Nephron progenitor cell (in vitro differentiated cells): Measurements from ENCODE around the gene PDZD2.
"Not testable (repeated sequence)": the region's sequence is repeated elsewhere in the genome, so short reads cannot be mapped to it uniquely, and the experiment has no call there.

Source experiments
- DNase-seq: peaks from one replicate; pipeline ENCODE4 v3.0.0; 2021
- H3K27ac Mint-ChIP-seq: 2 replicates; pipeline ENCODE4 v1.8.0; 2021; ENCODE audit warnings: mild to moderate bottlenecking, moderate library complexity, mixed read lengths
- H3K27me3 Mint-ChIP-seq: 2 replicates; pipeline ENCODE4 v1.8.0; 2021; ENCODE audit warnings: mild to moderate bottlenecking, low read depth, mixed read lengths; ENCODE audit not compliant: poor library complexity
- H3K36me3 Mint-ChIP-seq: 2 replicates; pipeline ENCODE4 v1.8.0; 2021; ENCODE audit warnings: low read depth, mixed read lengths
- H3K4me1 Mint-ChIP-seq: 2 replicates; pipeline ENCODE4 v1.8.0; 2021; ENCODE audit warnings: mixed read lengths
- H3K4me3 Mint-ChIP-seq: 2 replicates; pipeline ENCODE4 v1.8.0; 2021; ENCODE audit warnings: mild to moderate bottlenecking, moderate library complexity, mixed read lengths
- H3K9me3 Mint-ChIP-seq: 2 replicates; pipeline ENCODE4 v1.8.0; 2021; ENCODE audit warnings: mild to moderate bottlenecking, moderate library complexity, mixed read lengths
- CTCF ChIP-seq: fragments of 200-600 bp; sonication (generic); IDR thresholded peaks from 2 replicates; pipeline ENCODE4 v1.5.0; 2021; ENCODE audit warnings: antibody characterized with exemption

Gene PDZD2

GRCh38 chr5:32072054-32072453, 433.1 kb downstream of the PDZD2 start:
- Mint-ChIP-seq H3K9me3 (peaks cover 7% of the 10 kb centered on the region), H3K4me1 (no peaks in the 10 kb centered on the region), H3K4me3 (no peak overlapping the region), H3K36me3 (peaks cover 17% of the 10 kb centered on the region), H3K27ac (no peak overlapping the region), H3K27me3 (peaks cover 4% of the 10 kb centered on the region)
- no peak for DNase-seq
- TF ChIP-seq CTCF, result no peak

- peaks cover 17% of the 10 kb centered on the region for H3K36me3 Mint-ChIP-seq
- no peak for TF ChIP-seq CTCF
- no peaks in the 10 kb centered on the region for H3K4me1 Mint-ChIP-seq
- peak; percentile 21 for DNase-seq
- H3K4me3 Mint-ChIP-seq, result no peak overlapping the region
- H3K27ac Mint-ChIP-seq, result no peak overlapping the region
- H3K27me3 Mint-ChIP-seq, result peaks cover 4% of the 10 kb centered on the region
- H3K9me3 Mint-ChIP-seq, result peaks cover 7% of the 10 kb centered on the region
Measured at GRCh38 chr5:32074401-32074800, 435.5 kb downstream of the PDZD2 start.

GRCh38 chr5:32076699-32077695, 438.1 kb downstream of the PDZD2 start:
- peak; percentile 76 for TF ChIP-seq CTCF
- DNase-seq, result peak; percentile 27
- H3K4me1 Mint-ChIP-seq, result no peaks in the 10 kb centered on the region
- peaks cover 14% of the 10 kb centered on the region for H3K36me3 Mint-ChIP-seq
- no peak overlapping the region for H3K4me3 Mint-ChIP-seq
- H3K27ac Mint-ChIP-seq, result peak overlapping the region; percentile 18
- no peaks in the 10 kb centered on the region for H3K27me3 Mint-ChIP-seq
- peaks cover 7% of the 10 kb centered on the region for H3K9me3 Mint-ChIP-seq

GRCh38 chr5:32078855-32079254, 439.9 kb downstream of the PDZD2 start:
- H3K27me3 Mint-ChIP-seq, H3K4me3 Mint-ChIP-seq, H3K36me3 Mint-ChIP-seq, H3K27ac Mint-ChIP-seq, H3K9me3 Mint-ChIP-seq, DNase-seq, H3K4me1 Mint-ChIP-seq: not testable (repeated sequence)

GRCh38 chr5:32080565-32080964, 441.6 kb downstream of the PDZD2 start:
- H3K4me1 Mint-ChIP-seq, H3K9me3 Mint-ChIP-seq, H3K27ac Mint-ChIP-seq, H3K36me3 Mint-ChIP-seq, DNase-seq, H3K4me3 Mint-ChIP-seq: not testable (repeated sequence)
- H3K27me3 Mint-ChIP-seq, result peaks cover 10% of the 10 kb centered on the region

- Mint-ChIP-seq H3K27me3 (peaks cover 10% of the 10 kb centered on the region), H3K4me3 (no peak overlapping the region), H3K9me3 (no peaks in the 10 kb centered on the region), H3K36me3 (peaks cover 13% of the 10 kb centered on the region), H3K4me1 (no peaks in the 10 kb centered on the region), H3K27ac (peak overlapping the region; percentile 29)
- no peak for DNase-seq
- TF ChIP-seq CTCF, result no peak
Measured at GRCh38 chr5:32082701-32083100, 443.8 kb downstream of the PDZD2 start.

- Mint-ChIP-seq H3K4me1 (peaks cover 8% of the 10 kb centered on the region), H3K36me3 (peaks cover 20% of the 10 kb centered on the region), H3K4me3 (no peak overlapping the region), H3K9me3 (no peaks in the 10 kb centered on the region), H3K27me3 (peaks cover 10% of the 10 kb centered on the region), H3K27ac (peak overlapping the region; percentile 45)
- DNase-seq, result no peak
- no peak for TF ChIP-seq CTCF
Measured at GRCh38 chr5:32083981-32084430, 445.1 kb downstream of the PDZD2 start.
